GM12874 (cell line): ENCODE measurements around the gene DSCAML1.

ENCODE experiments used
- CTCF ChIP-seq: IDR thresholded peaks from 2 replicates; pipeline ENCODE4 v1.5.1; 2011; ENCODE audit warnings: low read depth, mild to moderate bottlenecking, control low read depth, low read length, moderate library complexity; ENCODE audit not compliant: insufficient read depth

DSCAML1 gene

GRCh38 chr11:117678658-117679406 is 118.2 kb downstream of the DSCAML1 start:
- TF ChIP-seq CTCF, result no peak

GRCh38 chr11:117677729-117678310 is 119.2 kb downstream of the DSCAML1 start:
- no peak for TF ChIP-seq CTCF

- TF ChIP-seq CTCF, result no peak
Measured at GRCh38 chr11:117676501-117676900, 120.5 kb downstream of the DSCAML1 start.

- no peak for TF ChIP-seq CTCF
Measured at GRCh38 chr11:117673602-117674001, 123.4 kb downstream of the DSCAML1 start.

- TF ChIP-seq CTCF, result no peak
Measured at GRCh38 chr11:117671370-117671769, 125.6 kb downstream of the DSCAML1 start.

GRCh38 chr11:117670924-117671323 is 126.1 kb downstream of the DSCAML1 start:
- no peak for TF ChIP-seq CTCF

GRCh38 chr11:117670443-117670842 is 126.6 kb downstream of the DSCAML1 start:
- TF ChIP-seq CTCF, result no peak
